ENCODE measurements around the gene HOXC10.

The HOXC10 gene

GRCh38 chr12:53992377-53992889, 7.5 kb downstream of the HOXC10 start:
- DNase-seq = no peak

GRCh38 chr12:53993162-53994008, 8.4 kb downstream of the HOXC10 start:
- DNase-seq = no peak

- no peak for DNase-seq
These were observed 9.0 kb downstream of the HOXC10 start for GRCh38 chr12:53994009-53994263.

GRCh38 chr12:53994264-53995001, 9.5 kb downstream of the HOXC10 start:
- no peak for DNase-seq

- no peak for DNase-seq
These were observed 10.0 kb downstream of the HOXC10 start for GRCh38 chr12:53995002-53995377.

- DNase-seq = peak; percentile 71
These were observed 10.7 kb downstream of the HOXC10 start for GRCh38 chr12:53995378-53996239.

- DNase-seq = no peak
These were observed 11.6 kb downstream of the HOXC10 start for GRCh38 chr12:53996240-53997203.

GRCh38 chr12:53997204-53998109, 12.5 kb downstream of the HOXC10 start:
- DNase-seq = no peak

- DNase-seq = no peak
These were observed 13.4 kb downstream of the HOXC10 start for GRCh38 chr12:53998110-53998899.

GRCh38 chr12:53998900-53999236, 13.9 kb downstream of the HOXC10 start:
- DNase-seq = no peak

GRCh38 chr12:53999559-54000115, 14.7 kb downstream of the HOXC10 start:
- DNase-seq = peak; percentile 94

GRCh38 chr12:54000116-54001114, 15.5 kb downstream of the HOXC10 start, which contains the start of gene HOXC9:
HOXC9 (plus strand) TSS chr12:54000161; CDS start chr12:54000189, 28 bp downstream.
- DNase-seq = peak; percentile 47

- no peak for DNase-seq
These were observed 16.6 kb downstream of the HOXC10 start for GRCh38 chr12:54001283-54002187.

- no peak for DNase-seq
These were observed 17.4 kb downstream of the HOXC10 start for GRCh38 chr12:54002278-54002914.

- no peak for DNase-seq
These were observed 18.0 kb downstream of the HOXC10 start for GRCh38 chr12:54002915-54003389.

- no peak for DNase-seq
These were observed 18.7 kb downstream of the HOXC10 start for GRCh38 chr12:54003625-54004024.
